ENCODE data around the gene UBAC2. TPM values are rescaled to one million over a fixed set of nuclear protein-coding genes. Genes with fewer than 3 reads are reported as not detected.

UBAC2 gene
- total and polyA plus RNA-seq, 11 donors = 32.6 to 66.9 (median 48.5) TPM

GRCh38 chr13:99308471-99309087, 107.9 kb downstream of the UBAC2 start:
- ATAC-seq = no peak
- H3K27ac ChIP-seq = peak overlapping the region in 4 of 12 donors; percentile 16 to 78 (median 70)
- intact Hi-C loops (cut with DNase I) = no loop called here

GRCh38 chr13:99310382-99311031, 109.9 kb downstream of the UBAC2 start:
- WGBS, 4 donors = 93 to 94% (median 94%) methylated on average over 4 of the region's 4 CpGs
- Histone ChIP-seq H3K9me3 (no peaks in the 10 kb centered on the region), H3K27me3 (no peaks in the 10 kb centered on the region), H3K4me1 (peaks cover 0 to 94% (median 18%) of the 10 kb centered on the region in 12 donors), H3K4me3 (no peak overlapping the region), H3K36me3 (peaks cover 0 to 11% (median 2%) of the 10 kb centered on the region in 9 donors), H3K27ac (peak overlapping the region in 1 of 12 donors; percentile 5)
- ATAC-seq (no peak), DNase-seq (no peak)
- TF ChIP-seq POLR2A (IDR thresholded peaks at IDR 0.05) (no peak), CTCF (IDR thresholded peaks at IDR 0.05) (no peak)
- intact Hi-C loops (cut with DNase I) = no loop called here

More at GRCh38 chr13:99308471-99309087, 107.9 kb downstream of the UBAC2 start:
- no peak for TF ChIP-seq POLR2A (IDR thresholded peaks at IDR 0.05)
- TF ChIP-seq CTCF (IDR thresholded peaks at IDR 0.05) = no peak
- H3K36me3 ChIP-seq = peaks cover 0 to 4% (median 0%) of the 10 kb centered on the region in 9 donors
- H3K27me3 ChIP-seq = no peaks in the 10 kb centered on the region
- H3K4me1 ChIP-seq = peaks cover 0 to 91% (median 17%) of the 10 kb centered on the region in 12 donors
- no peak for DNase-seq
- WGBS, 4 donors = 78 to 84% (median 81%) methylated on average over 3 of the region's 3 CpGs
- H3K9me3 ChIP-seq = no peaks in the 10 kb centered on the region
- no peak overlapping the region for H3K4me3 ChIP-seq

DNA sequence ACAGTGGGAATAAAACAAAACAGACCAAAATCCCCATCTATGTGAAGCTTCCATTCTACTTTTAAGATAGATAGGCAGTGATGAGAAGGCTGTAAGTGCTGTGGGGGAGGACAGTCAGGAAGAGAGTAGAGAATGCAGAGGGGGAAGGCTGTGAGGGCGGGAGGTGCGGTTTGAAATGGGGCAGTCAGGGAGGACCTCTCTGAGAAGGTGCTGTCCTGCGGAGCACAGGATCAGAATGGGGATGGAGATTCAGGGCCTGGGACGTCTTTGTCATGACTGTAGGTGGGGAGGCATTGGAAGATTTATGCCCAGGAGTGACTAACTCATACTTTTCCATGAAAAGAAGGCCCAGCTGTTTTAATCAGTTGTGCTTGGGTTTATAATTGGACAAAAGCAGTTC, 110.5 kb downstream of the UBAC2 start:
- no peak for ATAC-seq
- Histone ChIP-seq H3K4me3 (no peak overlapping the region), H3K27ac (peak overlapping the region in 1 of 12 donors; percentile 83), H3K27me3 (no peaks in the 10 kb centered on the region), H3K9me3 (no peaks in the 10 kb centered on the region), H3K36me3 (peaks cover 0 to 11% (median 2%) of the 10 kb centered on the region in 9 donors), H3K4me1 (peaks cover 0 to 94% (median 18%) of the 10 kb centered on the region in 12 donors)
- TF ChIP-seq POLR2A (IDR thresholded peaks at IDR 0.05) = no peak
- TF ChIP-seq CTCF (IDR thresholded peaks at IDR 0.05) = no peak
- intact Hi-C loops (cut with DNase I) = no loop called here
- WGBS, 4 donors = 92 to 95% (median 93%) methylated on average over 4 of the region's 4 CpGs
- no peak for DNase-seq

DNA sequence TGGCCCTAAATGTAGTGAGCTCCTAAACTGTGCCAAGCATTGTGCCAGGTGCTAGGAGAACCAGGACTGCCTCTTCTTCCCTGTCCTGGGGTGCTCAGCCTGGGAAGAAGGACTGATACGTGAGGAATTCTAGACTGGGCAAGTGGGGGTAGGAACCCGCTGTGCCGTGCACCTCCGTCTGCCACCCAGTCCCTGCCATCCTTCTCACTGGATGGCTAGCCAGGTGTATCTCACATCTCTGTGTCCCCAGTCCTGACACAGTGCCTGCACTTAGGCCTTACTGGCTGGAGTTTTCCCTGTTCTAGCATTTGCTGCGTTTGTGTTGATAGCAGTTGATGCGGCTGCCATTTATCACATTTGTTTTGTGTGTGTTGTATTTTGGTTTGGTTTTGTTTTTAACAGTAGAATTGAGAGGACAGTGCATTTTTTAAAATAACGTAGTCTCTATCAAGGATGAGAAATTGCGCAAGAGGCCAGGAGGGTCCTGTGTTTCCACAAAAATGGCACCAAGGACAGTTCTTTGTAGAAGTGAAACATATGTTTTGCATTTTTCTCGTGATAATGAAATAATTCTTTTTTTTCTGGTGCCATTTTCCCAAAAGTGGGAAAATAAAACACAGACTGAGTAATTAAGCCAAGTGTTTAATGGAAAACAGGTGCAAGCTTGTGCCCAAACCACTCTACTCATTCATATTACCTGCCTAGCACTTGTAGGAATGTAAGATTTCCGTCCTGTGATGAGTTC, 111.3 kb downstream of the UBAC2 start:
- TF ChIP-seq POLR2A (IDR thresholded peaks at IDR 0.05) (no peak), CTCF (IDR thresholded peaks at IDR 0.05) (no peak)
- peaks cover 0 to 17% (median 2%) of the 10 kb centered on the region in 9 donors for H3K36me3 ChIP-seq
- peak overlapping the region in 8 of 12 donors; percentile 11 to 83 (median 34) for H3K27ac ChIP-seq
- H3K27me3 ChIP-seq = no peaks in the 10 kb centered on the region
- ATAC-seq (no peak), DNase-seq (no peak)
- 87 to 92% (median 91%) methylated on average over 10 of the region's 10 CpGs for WGBS, 4 donors
- peaks cover 0 to 94% (median 18%) of the 10 kb centered on the region in 12 donors for H3K4me1 ChIP-seq
- H3K4me3 ChIP-seq = no peak overlapping the region
- intact Hi-C loops (cut with DNase I) = no loop called here
- H3K9me3 ChIP-seq = no peaks in the 10 kb centered on the region

Data from heart left ventricle (tissue), 16 donors.